ENCODE results near the gene NES. TPM values are rescaled to one million over a fixed set of nuclear protein-coding genes. Genes with fewer than 3 reads are reported as not detected.

Gene NES
- total RNA-seq, 1 experiment from 2014 or later, result 149 TPM

DNA sequence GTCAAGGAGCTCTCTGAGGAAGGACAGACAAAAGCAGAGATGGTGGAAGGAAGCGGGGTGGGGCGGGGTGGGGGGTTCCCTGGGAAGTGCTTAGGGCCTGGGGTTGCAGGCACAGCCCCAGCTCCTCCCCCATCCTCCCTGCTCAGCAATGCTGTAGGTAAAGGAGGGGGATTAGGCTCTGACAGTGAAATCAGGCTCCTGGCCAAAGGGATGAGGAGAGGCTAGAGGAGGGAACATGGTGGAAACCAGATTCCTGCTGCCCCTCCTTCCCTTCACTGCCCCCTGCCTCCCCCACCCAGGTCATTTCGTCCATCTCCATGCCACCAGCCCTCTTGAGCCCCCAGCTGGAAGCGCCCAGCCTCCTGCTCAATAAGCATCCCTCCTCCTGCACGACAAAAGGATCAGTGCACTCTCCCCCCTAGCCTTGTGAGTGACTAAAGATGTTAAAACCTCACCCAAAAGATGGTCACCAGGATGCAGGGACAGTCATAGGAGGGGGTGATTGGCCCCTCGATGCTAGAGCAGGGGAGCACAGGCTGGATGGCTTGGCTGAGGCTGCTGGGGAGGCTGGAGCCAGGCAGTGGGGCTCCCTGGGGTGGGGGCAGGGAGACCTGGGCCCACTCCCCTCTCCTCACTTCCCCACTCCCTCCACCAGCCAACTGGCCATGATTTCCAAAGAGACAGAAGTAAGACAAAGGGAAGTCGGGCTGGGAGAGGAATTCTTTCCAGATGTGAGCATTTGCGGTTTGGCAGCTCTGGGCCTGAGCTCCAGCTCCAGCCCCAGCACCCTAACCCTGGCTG, 30.4 kb upstream of the NES start:
- Histone ChIP-seq H3K4me1 (replicated peaks) (peaks cover 81% of the 10 kb centered on the region), H3K9me3 (replicated peaks) (no peaks in the 10 kb centered on the region), H3K36me3 (no peaks in the 10 kb centered on the region), H3K4me3 (no peak overlapping the region), H3K27ac (no peak overlapping the region), H3K27me3 (replicated peaks) (no peaks in the 10 kb centered on the region; the same call in none of the 2 replicates)
- DNase-seq (ENCODE audit: low read depth in 1 of 2, low spot score in 2 of 2), result no peak

GRCh38 chr1:156706657-156707416, 29.6 kb upstream of the NES start:
- Histone ChIP-seq H3K4me1 (replicated peaks) (peaks cover 73% of the 10 kb centered on the region), H3K4me3 (no peak overlapping the region), H3K27ac (no peak overlapping the region), H3K9me3 (replicated peaks) (no peaks in the 10 kb centered on the region), H3K36me3 (no peaks in the 10 kb centered on the region), H3K27me3 (replicated peaks) (no peaks in the 10 kb centered on the region; the same call in none of the 2 replicates)
- no peak for DNase-seq (ENCODE audit: low read depth in 1 of 2, low spot score in 2 of 2)

DNA sequence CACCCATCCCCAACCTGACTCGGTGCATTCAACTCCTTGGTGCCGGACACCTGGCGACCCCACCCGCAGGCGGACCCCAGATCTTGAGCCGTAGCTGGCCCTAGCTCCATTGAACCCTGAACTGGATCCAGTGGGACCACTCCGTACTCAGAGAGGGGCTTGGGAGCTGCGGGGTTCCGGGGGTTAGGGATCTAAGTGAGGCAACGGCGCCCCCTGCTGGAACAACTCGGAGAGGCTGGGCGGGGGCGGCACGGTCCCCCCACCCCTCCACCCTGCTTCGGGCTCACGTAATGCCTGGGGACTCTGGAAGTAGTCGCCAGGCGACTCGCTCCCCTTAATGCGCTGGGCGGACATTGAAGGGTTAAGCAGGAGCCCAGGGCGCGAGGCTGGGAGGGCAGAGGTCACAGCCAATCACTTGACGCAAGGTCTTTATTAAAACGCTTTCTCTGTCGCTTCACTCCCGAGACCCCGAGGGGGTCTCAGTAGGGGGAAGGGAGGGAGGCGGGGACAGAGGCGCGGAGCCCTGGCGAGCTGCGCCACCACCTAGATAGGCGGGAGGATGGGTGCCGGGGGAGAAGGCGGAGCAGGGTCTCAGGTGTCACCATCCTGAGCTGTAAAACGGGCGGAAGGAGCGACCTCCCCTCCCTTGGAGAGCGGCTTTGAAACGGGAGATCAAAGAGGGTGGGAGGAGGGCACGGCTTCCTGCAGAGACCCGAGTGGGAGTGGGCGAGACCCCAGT, 28.9 kb upstream of the NES start:
- Histone ChIP-seq H3K36me3 (no peaks in the 10 kb centered on the region), H3K27ac (no peak overlapping the region), H3K4me3 (no peak overlapping the region), H3K27me3 (replicated peaks) (no peaks in the 10 kb centered on the region; the same call in none of the 2 replicates), H3K9me3 (replicated peaks) (no peaks in the 10 kb centered on the region), H3K4me1 (replicated peaks) (peaks cover 65% of the 10 kb centered on the region)
- DNase-seq (ENCODE audit: low read depth in 1 of 2, low spot score in 2 of 2), result peak in 1 of 2 experiments; percentile 60

DNA sequence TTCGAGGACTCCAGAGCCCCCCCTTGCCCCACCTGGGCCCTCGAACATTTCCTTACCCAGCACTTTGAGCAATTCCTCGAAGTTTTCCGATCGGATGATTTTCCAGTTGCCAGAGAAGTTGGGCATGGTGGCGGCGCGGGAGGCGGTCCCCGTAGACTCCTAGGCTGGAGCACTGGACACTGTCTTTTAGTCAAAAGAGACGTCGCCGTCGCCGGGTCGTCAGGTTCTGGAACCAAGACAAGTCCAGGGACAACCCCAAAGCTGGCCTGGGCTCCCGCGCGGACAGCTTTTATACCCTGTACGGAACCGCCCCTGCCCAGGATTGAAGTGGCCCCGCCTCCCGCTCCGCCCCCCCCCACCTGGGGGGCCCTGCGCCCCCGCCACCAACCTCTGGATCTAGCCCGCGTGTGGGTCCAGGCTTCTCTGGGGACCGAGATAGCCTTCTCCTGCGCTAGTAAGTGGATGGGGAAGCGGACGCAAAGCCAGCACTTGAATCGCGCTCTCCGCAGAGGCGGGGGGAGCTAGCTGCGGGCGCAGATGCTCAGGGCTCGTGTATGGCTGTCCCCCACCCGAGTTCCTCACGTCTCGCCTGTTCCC, 28.2 kb upstream of the NES start, which contains the start of gene CRABP2:
TSS of gene CRABP2 (minus strand) at position 263 of the 597 bp plus-strand sequence. CDS start at position 126, 137 bp downstream.
- Histone ChIP-seq H3K36me3 (no peaks in the 10 kb centered on the region), H3K27ac (no peak within 1 kb of the TSS), H3K4me1 (replicated peaks) (peaks cover 59% of the 10 kb centered on the region)

GRCh38 chr1:156704930-156705320, 27.7 kb upstream of the NES start:
- Histone ChIP-seq H3K27ac (no peak overlapping the region), H3K27me3 (replicated peaks) (no peaks in the 10 kb centered on the region; the same call in none of the 2 replicates), H3K9me3 (replicated peaks) (no peaks in the 10 kb centered on the region), H3K4me1 (replicated peaks) (peaks cover 54% of the 10 kb centered on the region), H3K36me3 (no peaks in the 10 kb centered on the region), H3K4me3 (no peak overlapping the region; the same call in 1 of the 2 replicates)
- peak; percentile 67 to 78 for DNase-seq (ENCODE audit: low read depth in 1 of 2, low spot score in 2 of 2)

More for the DNA sequence above, 28.2 kb upstream of the NES start, which contains the start of gene CRABP2:
- Histone ChIP-seq H3K9me3 (replicated peaks) (no peaks in the 10 kb centered on the region), H3K4me3 (no peak within 1 kb of the TSS; the same call in 1 of the 2 replicates), H3K27me3 (replicated peaks) (no peaks in the 10 kb centered on the region; the same call in none of the 2 replicates)
- no peak for DNase-seq (ENCODE audit: low read depth in 1 of 2, low spot score in 2 of 2)

GRCh38 chr1:156704166-156704711, 27.0 kb upstream of the NES start:
- no peak overlapping the region for H3K4me3 ChIP-seq
- peaks cover 47% of the 10 kb centered on the region for H3K4me1 ChIP-seq (replicated peaks)
- H3K27ac ChIP-seq, result no peak overlapping the region
- no peaks in the 10 kb centered on the region for H3K9me3 ChIP-seq (replicated peaks)
- H3K36me3 ChIP-seq, result no peaks in the 10 kb centered on the region
- no peak for DNase-seq (ENCODE audit: low read depth in 1 of 2, low spot score in 2 of 2)
- H3K27me3 ChIP-seq (replicated peaks), result no peaks in the 10 kb centered on the region; the same call in none of the 2 replicates

DNA sequence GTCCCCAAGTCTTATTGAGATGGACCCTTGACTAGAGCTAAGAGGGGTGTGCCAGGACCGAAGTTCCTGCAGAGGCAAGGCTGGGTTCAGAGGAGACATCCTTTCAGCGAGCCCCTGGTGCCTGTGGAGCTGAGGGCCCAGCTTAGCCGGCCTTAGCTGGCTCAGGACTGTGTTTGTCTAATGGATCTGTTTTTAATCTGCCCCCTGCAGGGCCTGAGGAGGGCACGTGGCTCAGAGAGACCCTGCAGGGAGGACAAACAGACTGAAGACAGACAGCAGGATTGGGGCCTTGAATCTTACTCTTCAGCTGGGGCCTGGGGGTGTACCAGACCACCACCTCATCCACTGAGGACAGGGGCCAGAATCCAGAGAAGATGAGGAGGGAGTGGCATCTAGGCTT, 26.5 kb upstream of the NES start:
- no peak for DNase-seq (ENCODE audit: low read depth in 1 of 2, low spot score in 2 of 2)
- Histone ChIP-seq H3K36me3 (no peaks in the 10 kb centered on the region), H3K4me1 (replicated peaks) (peaks cover 45% of the 10 kb centered on the region), H3K4me3 (no peak overlapping the region), H3K27ac (no peak overlapping the region), H3K9me3 (replicated peaks) (no peaks in the 10 kb centered on the region), H3K27me3 (replicated peaks) (no peaks in the 10 kb centered on the region; the same call in none of the 2 replicates)

DNA sequence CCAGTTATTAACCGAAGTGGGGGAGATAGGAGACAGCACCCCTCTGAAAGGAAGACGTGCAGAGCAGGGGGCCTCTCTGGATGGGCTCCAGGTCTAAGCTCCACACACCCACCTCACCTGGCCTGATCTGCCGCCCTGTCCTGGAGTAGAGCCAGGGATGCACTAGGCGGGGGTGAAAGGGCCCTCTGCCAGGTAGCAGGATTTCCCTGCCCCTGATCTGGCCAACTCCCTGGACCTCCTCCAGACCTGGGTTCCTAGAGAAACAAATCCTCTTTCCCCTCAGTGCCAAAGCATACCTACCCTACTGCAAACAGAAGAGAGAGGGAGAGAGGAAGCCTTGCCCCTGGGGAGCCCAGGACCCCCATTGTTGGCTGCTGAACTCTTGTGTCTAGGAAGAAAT, 26.1 kb upstream of the NES start:
- peaks cover 41% of the 10 kb centered on the region for H3K4me1 ChIP-seq (replicated peaks)
- H3K36me3 ChIP-seq, result no peaks in the 10 kb centered on the region
- DNase-seq (ENCODE audit: low read depth in 1 of 2, low spot score in 2 of 2), result no peak
- H3K9me3 ChIP-seq (replicated peaks), result no peaks in the 10 kb centered on the region
- H3K27me3 ChIP-seq (replicated peaks), result no peaks in the 10 kb centered on the region; the same call in none of the 2 replicates
- no peak overlapping the region for H3K4me3 ChIP-seq
- H3K27ac ChIP-seq, result no peak overlapping the region

DNA sequence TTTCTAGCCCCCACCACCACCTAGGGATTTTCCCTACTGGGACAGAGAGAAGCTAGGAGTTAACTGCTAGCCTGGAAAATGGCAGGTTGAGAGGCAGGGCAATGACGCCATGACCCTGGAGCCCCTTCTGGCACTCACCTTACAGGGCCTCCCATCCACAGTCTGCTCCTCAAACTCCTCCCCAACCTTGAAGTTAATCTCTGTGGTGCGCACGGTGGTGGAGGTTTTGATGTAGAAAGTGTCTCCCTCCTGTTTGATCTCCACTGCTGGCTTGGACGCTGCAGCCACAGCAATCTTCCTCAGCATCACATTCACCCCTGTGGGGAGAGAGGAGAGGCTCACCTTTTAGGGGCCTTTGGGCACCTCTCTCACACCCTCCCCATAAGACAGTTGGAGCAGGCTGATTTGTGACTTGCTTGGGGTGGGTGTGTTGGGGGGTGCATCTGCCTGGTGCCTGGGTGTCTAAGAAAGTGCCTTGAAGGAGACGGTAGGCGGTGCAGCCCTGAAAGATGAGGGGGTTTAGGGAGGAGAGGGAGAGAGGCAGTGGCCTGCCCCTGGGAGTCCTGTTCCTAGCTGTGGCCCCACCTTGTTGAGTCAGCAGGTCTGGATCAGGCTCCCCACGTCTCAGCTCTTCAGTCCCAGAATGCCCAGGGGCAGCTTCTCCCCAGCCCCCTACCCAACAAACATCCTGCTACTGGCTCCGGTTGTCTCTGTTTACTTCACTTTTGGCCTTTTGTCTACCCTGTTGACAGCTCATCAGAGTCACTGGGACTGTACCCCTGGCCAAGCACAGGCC, 23.7 kb upstream of the NES start:
- no peak for DNase-seq (ENCODE audit: low read depth in 1 of 2, low spot score in 2 of 2)
- Histone ChIP-seq H3K27ac (no peak overlapping the region), H3K27me3 (replicated peaks) (no peaks in the 10 kb centered on the region; the same call in 1 of the 2 replicates), H3K4me3 (no peak overlapping the region), H3K9me3 (replicated peaks) (no peaks in the 10 kb centered on the region), H3K36me3 (no peaks in the 10 kb centered on the region), H3K4me1 (replicated peaks) (peaks cover 18% of the 10 kb centered on the region)

DNA sequence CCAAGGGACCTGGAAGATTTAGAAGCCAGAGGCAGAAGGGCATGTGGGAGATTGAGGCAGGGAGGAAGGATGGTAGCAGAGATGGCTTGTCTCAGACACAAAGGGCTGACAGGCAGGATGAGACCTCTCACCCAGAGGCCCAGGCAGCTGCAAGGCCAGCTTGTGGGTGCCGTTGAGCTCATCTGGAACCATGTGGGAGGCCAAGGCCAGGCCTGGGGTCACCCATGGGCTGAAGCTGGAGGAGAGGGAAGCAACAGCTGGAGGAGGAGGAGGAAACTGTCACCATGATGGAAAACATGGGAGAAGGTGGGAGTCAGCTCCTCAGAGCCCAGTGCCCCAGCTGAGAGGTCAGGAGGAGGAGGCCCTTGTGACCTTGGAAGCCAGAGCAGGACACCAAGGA, 21.8 kb upstream of the NES start:
- no peaks in the 10 kb centered on the region for H3K36me3 ChIP-seq
- no peak for DNase-seq (ENCODE audit: low read depth in 1 of 2, low spot score in 2 of 2)

GRCh38 chr1:156697481-156697880, 20.3 kb upstream of the NES start:
- Histone ChIP-seq H3K27me3 (replicated peaks) (no peaks in the 10 kb centered on the region), H3K4me3 (no peak overlapping the region), H3K9me3 (replicated peaks) (no peaks in the 10 kb centered on the region), H3K36me3 (no peaks in the 10 kb centered on the region), H3K4me1 (replicated peaks) (no peaks in the 10 kb centered on the region), H3K27ac (no peak overlapping the region)
- DNase-seq (ENCODE audit: low read depth in 1 of 2, low spot score in 2 of 2), result no peak

More for the DNA sequence above, 21.8 kb upstream of the NES start:
- Histone ChIP-seq H3K27me3 (replicated peaks) (no peaks in the 10 kb centered on the region), H3K27ac (no peak overlapping the region), H3K4me1 (replicated peaks) (no peaks in the 10 kb centered on the region), H3K4me3 (no peak overlapping the region), H3K9me3 (replicated peaks) (no peaks in the 10 kb centered on the region)

DNA sequence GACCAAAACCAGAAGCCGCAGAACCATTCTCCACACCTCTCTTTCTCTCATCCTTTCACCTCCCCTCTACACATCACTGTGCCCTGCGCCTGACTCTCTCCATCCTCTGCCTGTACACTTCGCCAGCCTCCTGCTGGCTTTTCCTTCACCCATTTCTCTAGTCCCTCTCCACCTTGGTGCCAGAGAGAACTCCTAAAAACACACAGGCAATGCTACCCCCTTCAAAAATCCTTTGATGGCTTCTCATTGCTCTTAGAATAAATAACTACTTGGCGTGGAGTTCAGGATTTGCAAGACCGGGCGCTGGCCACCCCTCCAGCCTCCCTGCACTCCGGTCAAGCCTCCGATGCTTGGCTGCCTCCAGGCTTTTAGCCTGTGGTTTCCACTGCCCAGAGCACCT, 19.5 kb upstream of the NES start:
- no peak for DNase-seq (ENCODE audit: low read depth in 1 of 2, low spot score in 2 of 2)
- Histone ChIP-seq H3K4me1 (replicated peaks) (peaks cover 2% of the 10 kb centered on the region; the same call in 1 of the 2 replicates), H3K27me3 (replicated peaks) (no peaks in the 10 kb centered on the region), H3K36me3 (no peaks in the 10 kb centered on the region), H3K4me3 (no peak overlapping the region), H3K9me3 (replicated peaks) (no peaks in the 10 kb centered on the region), H3K27ac (no peak overlapping the region)
